H4 (cell line): ENCODE data around the gene EFCAB13. TPM values are rescaled to one million over a fixed set of nuclear protein-coding genes. Genes with fewer than 3 reads are reported as not detected.
"Not testable (repeated sequence)": the region's sequence is repeated elsewhere in the genome, so short reads cannot be mapped to it uniquely, and the experiment has no call there.

Experiments
- DNase-seq: peaks from one replicate; pipeline ENCODE4 v3.0.0-alpha.2; 2015; ENCODE audit warnings: low spot score
- total RNA-seq: library from RNA; depleted of rRNA; stranded (reverse); fragments of >200 nt; shearing (Covaris generic); gene quantifications from 2 replicates; pipeline ENCODE4 v1.2.3, GENCODE V29; 2014; rRNA removed

The EFCAB13 gene
- total RNA-seq, 1 experiment from 2014 or later = 2.1 TPM

DNA sequence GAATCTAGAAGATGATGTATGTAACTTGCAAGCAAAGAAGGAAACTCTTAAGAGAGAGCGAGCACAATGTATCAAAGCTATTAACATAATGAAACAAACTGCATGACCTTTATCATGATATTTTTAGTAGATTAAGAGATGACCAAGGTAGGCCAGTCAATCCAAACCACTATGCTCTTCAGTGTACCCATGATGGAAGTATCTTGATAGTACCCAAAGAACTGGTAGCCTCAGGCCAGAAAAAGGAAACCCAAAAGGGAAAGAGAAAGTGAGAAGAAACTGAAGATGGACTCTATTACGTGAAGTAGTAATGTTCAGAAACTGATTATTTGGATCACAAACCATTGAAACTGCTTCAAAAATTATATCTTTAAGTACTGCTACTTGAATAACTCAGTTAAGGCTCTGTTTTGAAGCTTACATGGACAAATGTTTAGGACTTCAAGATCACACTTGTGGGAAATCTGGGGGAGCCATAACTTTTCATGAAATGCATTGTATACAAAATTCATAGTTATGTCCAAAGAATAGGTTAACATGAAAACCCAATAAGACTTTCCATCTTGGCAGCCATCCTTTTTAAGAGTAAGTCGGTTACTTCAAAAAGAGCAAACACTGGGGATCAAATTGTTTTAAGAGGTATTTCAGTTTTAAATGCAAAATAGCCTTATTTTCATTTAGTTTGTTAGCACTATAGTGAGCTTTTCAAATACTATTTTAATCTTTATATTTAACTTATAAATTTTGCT lies 102.3 kb downstream of the EFCAB13 start:
- DNase-seq = not testable (repeated sequence)

DNA sequence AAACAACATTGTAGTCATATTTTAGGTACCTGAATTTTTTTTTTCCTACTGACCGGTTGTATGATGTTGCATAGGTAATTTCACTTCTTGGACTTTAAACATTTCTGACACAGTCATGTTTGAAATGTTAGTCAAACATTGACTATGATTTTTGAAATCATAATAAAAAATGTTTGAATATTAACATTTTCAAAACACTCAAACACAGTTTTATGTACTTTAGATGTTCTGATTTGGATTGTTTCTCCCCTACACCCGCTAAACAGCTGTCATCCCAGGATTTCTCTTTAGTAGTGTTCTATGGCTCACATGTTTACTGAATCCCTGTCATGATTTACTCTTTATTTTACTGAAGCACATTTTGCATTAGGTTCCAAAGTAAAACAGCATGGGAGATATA lies 104.2 kb downstream of the EFCAB13 start:
- DNase-seq = no peak

DNA sequence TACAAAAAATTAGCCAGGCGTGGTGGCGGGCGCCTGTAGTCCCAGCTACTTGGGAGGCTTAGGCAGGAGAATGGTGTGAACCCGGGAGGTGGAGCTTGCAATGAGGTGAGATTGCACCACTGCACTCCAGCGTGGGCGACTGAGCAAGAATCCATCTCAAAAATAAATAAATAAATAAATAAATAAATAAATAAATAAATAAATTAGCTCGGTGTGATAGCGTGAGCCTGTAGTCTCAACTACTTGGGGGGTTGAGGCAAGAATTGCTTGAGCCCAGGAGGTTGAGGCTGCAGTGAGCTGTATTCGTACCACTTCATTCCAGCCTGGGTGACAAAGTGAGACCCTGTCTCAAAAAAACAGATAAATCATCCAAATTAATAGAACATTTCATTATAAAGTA lies 108.5 kb downstream of the EFCAB13 start:
- DNase-seq = not testable (repeated sequence)

DNA sequence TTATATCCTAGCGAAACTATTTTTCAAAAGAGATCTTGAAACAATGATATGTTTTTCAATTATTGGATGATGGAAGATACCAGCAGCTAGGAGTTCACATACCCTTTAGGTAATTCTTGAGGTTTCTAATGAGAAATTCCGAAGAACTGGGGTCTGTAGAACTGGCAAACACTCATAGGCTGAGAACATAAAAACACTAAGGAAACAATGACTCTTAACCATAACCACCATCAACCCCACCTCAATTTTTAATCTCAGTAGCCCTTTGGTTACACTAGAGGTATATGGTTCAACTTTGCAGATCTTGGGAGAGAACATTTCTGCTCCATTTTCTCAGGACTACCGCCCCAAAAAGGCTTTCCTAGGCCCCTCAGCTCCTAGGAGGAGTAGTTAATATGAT lies 141.4 kb downstream of the EFCAB13 start:
- no peak for DNase-seq

DNA sequence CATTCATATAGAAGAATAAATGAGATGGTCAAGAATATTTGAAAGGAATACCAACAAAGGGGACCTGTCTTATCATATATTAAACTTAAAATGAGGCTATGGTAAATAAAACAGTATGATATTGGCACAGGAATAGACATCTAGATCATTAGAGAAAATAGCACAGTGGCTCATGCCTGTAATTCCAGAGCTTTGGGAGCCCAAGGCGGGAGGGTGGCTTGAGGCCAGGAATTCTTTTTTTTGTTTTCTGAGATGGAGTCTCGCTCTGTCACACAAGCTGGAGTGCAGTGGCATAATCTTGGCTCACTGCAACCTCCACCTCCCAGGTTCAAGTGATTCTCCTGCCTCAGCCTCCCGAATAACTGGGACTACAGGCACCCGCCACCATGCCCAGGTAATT lies 143.2 kb downstream of the EFCAB13 start:
- not testable (repeated sequence) for DNase-seq

DNA sequence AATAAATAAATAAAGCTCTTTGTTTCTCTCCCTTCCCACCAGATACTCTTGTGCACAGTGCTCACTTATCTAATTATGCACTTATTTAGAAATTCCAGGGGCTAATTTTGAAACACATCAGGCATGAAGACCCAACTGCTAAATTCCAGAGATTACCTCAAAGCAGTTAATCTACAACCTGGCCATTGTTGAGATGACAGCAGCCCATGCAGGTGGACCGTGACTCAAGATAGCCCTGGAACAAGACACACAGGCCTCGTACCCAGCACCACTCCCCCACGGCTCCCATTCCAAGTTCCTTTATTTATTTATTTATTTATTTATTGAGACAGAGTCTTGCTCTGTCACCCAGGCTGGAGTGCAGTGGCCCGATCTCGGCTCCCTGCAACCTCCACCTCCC lies 147.1 kb downstream of the EFCAB13 start:
- DNase-seq = no peak

DNA sequence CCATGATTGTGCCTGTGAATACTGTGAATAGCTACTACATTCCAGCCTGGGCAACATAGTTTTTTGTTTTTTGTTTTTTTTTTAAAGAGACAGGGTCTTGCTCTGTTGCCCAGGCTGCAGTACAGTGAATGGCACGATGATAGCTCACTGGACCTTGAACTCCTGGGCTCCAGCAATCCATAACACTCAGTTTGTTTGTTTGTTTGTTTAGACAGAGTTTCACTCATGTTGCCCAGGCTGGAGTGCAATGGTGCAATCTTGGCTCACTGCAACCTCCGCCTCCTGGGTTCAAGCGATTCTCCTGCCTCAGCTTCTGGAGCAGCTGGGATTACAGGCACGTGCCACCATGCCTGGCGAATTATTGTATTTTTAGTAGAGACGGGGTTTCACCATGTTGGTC lies 148.3 kb downstream of the EFCAB13 start:
- not testable (repeated sequence) for DNase-seq

Other genes with a start within 250 kb of the EFCAB13 start
- 92.1 and 100 TPM in 2 replicates for gene CDC27, start 134.7 kb upstream of the EFCAB13 start, total RNA-seq
- gene MYL4, start 114.6 kb upstream of the EFCAB13 start, total RNA-seq = 0.10 TPM in 1 of 2 replicates, not detected in the other
- gene ITGB3, start 70.1 kb upstream of the EFCAB13 start, total RNA-seq = 3.4 and 3.7 TPM in 2 replicates
- 31.2 and 53.5 TPM in 2 replicates for gene NPEPPS, start 207.2 kb downstream of the EFCAB13 start, total RNA-seq